SK-N-MC (cell line): ENCODE results near the gene NDC80.

Experiments used
- EZH2 ChIP-seq: fragments of 200-600 bp; sonication (generic); IDR thresholded peaks from one replicate; pipeline ENCODE4 v1.6.1; 2017; ENCODE audit warnings: antibody characterized with exemption
- POLR2AphosphoS5 ChIP-seq: IDR thresholded peaks from 2 replicates; pipeline ENCODE4 v1.6.1; 2012; ENCODE audit warnings: mild to moderate bottlenecking, low read depth, low read length, borderline replicate concordance

DNA sequence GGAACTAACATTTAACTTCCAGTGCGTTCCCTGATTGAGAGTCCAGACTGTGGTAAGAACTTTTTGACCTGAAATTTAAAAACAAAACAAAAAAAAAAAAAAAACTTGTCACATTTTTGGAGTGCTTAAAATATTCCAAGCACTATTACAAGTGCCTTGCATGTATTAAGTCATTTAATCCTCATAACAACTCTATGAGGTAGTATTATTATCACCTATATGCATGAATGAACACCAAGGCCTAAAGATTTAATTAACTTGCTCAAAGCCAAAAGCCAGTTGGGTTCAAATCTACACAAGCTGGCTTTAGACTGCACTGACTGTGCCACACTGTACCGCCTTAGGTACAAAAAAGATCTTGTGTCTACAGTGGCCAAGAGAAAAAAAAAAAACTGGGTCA is 35.3 kb upstream of the NDC80 start:
- TF ChIP-seq POLR2AphosphoS5 (no peak), EZH2 (no peak)
